ENCODE results near the gene IMPA2.

- TF ChIP-seq CTCF (IDR thresholded peaks at IDR 0.05; ENCODE audit: poor library complexity) (no peak), EZH2 (IDR thresholded peaks at IDR 0.05; ENCODE audit: borderline replicate concordance) (no peak)
Measured at GRCh38 chr18:12057419-12058039, 76.2 kb downstream of the IMPA2 start.

Measured in hepatocyte (in vitro differentiated cells).